GM21447 (cell line): ENCODE results near the gene HSF5.
"Not testable (repeated sequence)": the region's sequence is repeated elsewhere in the genome, so short reads cannot be mapped to it uniquely, and the experiment has no call there.

Source experiments
- ATAC-seq: cut with Tn5 transposase; IDR thresholded peaks from one replicate; pipeline ENCODE4 v1.9.1; 2021; ENCODE audit not compliant: unreplicated experiment

The HSF5 gene

GRCh38 chr17:58517378-58517927 is 29.2 kb upstream of the HSF5 start:
- ATAC-seq, result no peak

- no peak for ATAC-seq
These were observed 28.6 kb upstream of the HSF5 start for GRCh38 chr17:58516644-58517377.

- no peak for ATAC-seq
These were observed 27.1 kb upstream of the HSF5 start for GRCh38 chr17:58515286-58515685.

- ATAC-seq, result no peak
These were observed 26.6 kb upstream of the HSF5 start for GRCh38 chr17:58514770-58515157.

GRCh38 chr17:58513965-58514769 is 26.0 kb upstream of the HSF5 start, which contains the start of gene MTMR4:
MTMR4 (minus strand) TSS chr17:58514638; CDS start chr17:58514407, 231 bp downstream.
- no peak for ATAC-seq

GRCh38 chr17:58513267-58513964 is 25.2 kb upstream of the HSF5 start:
- ATAC-seq, result no peak

- no peak for ATAC-seq
These were observed 21.9 kb upstream of the HSF5 start for GRCh38 chr17:58510075-58510474.

- ATAC-seq, result no peak
These were observed 20.3 kb upstream of the HSF5 start for GRCh38 chr17:58508341-58509067.

- ATAC-seq, result no peak
These were observed 19.0 kb upstream of the HSF5 start for GRCh38 chr17:58507123-58507634.

- no peak for ATAC-seq
These were observed 18.3 kb upstream of the HSF5 start for GRCh38 chr17:58506354-58507080.

- ATAC-seq, result peak; percentile 97
These were observed 16.7 kb upstream of the HSF5 start for GRCh38 chr17:58504826-58505351.

- ATAC-seq, result no peak
These were observed 15.7 kb upstream of the HSF5 start for GRCh38 chr17:58503866-58504265.

- not testable (repeated sequence) for ATAC-seq
These were observed 14.9 kb upstream of the HSF5 start for GRCh38 chr17:58503134-58503533.

GRCh38 chr17:58501451-58501850 is 13.2 kb upstream of the HSF5 start:
- no peak for ATAC-seq

GRCh38 chr17:58498177-58498828 is 10.1 kb upstream of the HSF5 start:
- no peak for ATAC-seq

GRCh38 chr17:58493506-58493905 is 5.3 kb upstream of the HSF5 start:
- no peak for ATAC-seq

GRCh38 chr17:58492238-58493121 is 4.3 kb upstream of the HSF5 start:
- no peak for ATAC-seq

- no peak for ATAC-seq
These were observed 3.4 kb upstream of the HSF5 start for GRCh38 chr17:58491510-58492045.
